IPS DF 4.7 (cell line): ENCODE data around the gene SEC11A.
"Not testable (repeated sequence)": the region's sequence is repeated elsewhere in the genome, so short reads cannot be mapped to it uniquely, and the experiment has no call there.

Source experiments
- DNase-seq: peaks from one replicate; pipeline ENCODE4 v3.0.0-alpha.2; 2013; ENCODE audit warnings: low spot score; ENCODE audit errors: extremely low read depth

The SEC11A gene

GRCh38 chr15:84737005-84737404, 21.1 kb upstream of the SEC11A start:
- no peak for DNase-seq

- no peak for DNase-seq
These were observed 20.4 kb upstream of the SEC11A start for GRCh38 chr15:84736375-84736774.

GRCh38 chr15:84735480-84736061, 19.6 kb upstream of the SEC11A start:
- not testable (repeated sequence) for DNase-seq

GRCh38 chr15:84734794-84735479, 19.0 kb upstream of the SEC11A start:
- peak; percentile 95 for DNase-seq

GRCh38 chr15:84731774-84732173, 15.8 kb upstream of the SEC11A start:
- no peak for DNase-seq

- no peak for DNase-seq
These were observed 11.5 kb upstream of the SEC11A start for GRCh38 chr15:84727429-84727828.

- DNase-seq = no peak
These were observed 9.1 kb upstream of the SEC11A start for GRCh38 chr15:84725001-84725491.

GRCh38 chr15:84722628-84723027, 6.7 kb upstream of the SEC11A start:
- no peak for DNase-seq

- no peak for DNase-seq
These were observed 5.4 kb upstream of the SEC11A start for GRCh38 chr15:84721371-84721770.

GRCh38 chr15:84715441-84716035, 401 bp downstream of the SEC11A start:
- no peak for DNase-seq

GRCh38 chr15:84714821-84715220, 1.1 kb downstream of the SEC11A start:
- no peak for DNase-seq

- no peak for DNase-seq
These were observed 1.6 kb downstream of the SEC11A start for GRCh38 chr15:84714372-84714771.

GRCh38 chr15:84703808-84704207, 12.1 kb downstream of the SEC11A start:
- DNase-seq = no peak

GRCh38 chr15:84702961-84703482, 12.9 kb downstream of the SEC11A start:
- DNase-seq = no peak

GRCh38 chr15:84699538-84700191, 16.3 kb downstream of the SEC11A start:
- no peak for DNase-seq

GRCh38 chr15:84697236-84697990, 18.5 kb downstream of the SEC11A start:
- no peak for DNase-seq

GRCh38 chr15:84696757-84697156, 19.2 kb downstream of the SEC11A start:
- DNase-seq = no peak

GRCh38 chr15:84690342-84690741, 25.6 kb downstream of the SEC11A start:
- no peak for DNase-seq

- DNase-seq = no peak
These were observed 26.1 kb downstream of the SEC11A start for GRCh38 chr15:84689858-84690257.

GRCh38 chr15:84686446-84686845, 29.5 kb downstream of the SEC11A start:
- not testable (repeated sequence) for DNase-seq

GRCh38 chr15:84685304-84685703, 30.6 kb downstream of the SEC11A start:
- DNase-seq = no peak
